GM18526 (cell line): ENCODE measurements around the gene GALNT7.

Source experiments
- POLR2A ChIP-seq: IDR thresholded peaks from 3 replicates; pipeline ENCODE4 v1.6.1; 2011; ENCODE audit not compliant: insufficient read length; ENCODE audit errors: extremely low read depth

Gene GALNT7

GRCh38 chr4:173208420-173208819 lies 39.8 kb downstream of the GALNT7 start:
- TF ChIP-seq POLR2A = no peak

- no peak for TF ChIP-seq POLR2A
Observed at GRCh38 chr4:173211222-173211621, 42.6 kb downstream of the GALNT7 start.

GRCh38 chr4:173211838-173212237 lies 43.2 kb downstream of the GALNT7 start:
- TF ChIP-seq POLR2A = no peak

- TF ChIP-seq POLR2A = no peak
Observed at GRCh38 chr4:173212379-173212778, 43.8 kb downstream of the GALNT7 start.

GRCh38 chr4:173213296-173213695 lies 44.7 kb downstream of the GALNT7 start:
- no peak for TF ChIP-seq POLR2A

GRCh38 chr4:173214231-173214630 lies 45.6 kb downstream of the GALNT7 start:
- no peak for TF ChIP-seq POLR2A

GRCh38 chr4:173214661-173215060 lies 46.0 kb downstream of the GALNT7 start:
- TF ChIP-seq POLR2A = no peak

- TF ChIP-seq POLR2A = no peak
Observed at GRCh38 chr4:173217075-173217474, 48.5 kb downstream of the GALNT7 start.

- TF ChIP-seq POLR2A = no peak
Observed at GRCh38 chr4:173217727-173218126, 49.1 kb downstream of the GALNT7 start.

GRCh38 chr4:173218411-173219125 lies 50.0 kb downstream of the GALNT7 start:
- TF ChIP-seq POLR2A = no peak

GRCh38 chr4:173223743-173224142 lies 55.1 kb downstream of the GALNT7 start:
- TF ChIP-seq POLR2A = no peak

- no peak for TF ChIP-seq POLR2A
Observed at GRCh38 chr4:173226401-173226888, 57.8 kb downstream of the GALNT7 start.

GRCh38 chr4:173227756-173228155 lies 59.1 kb downstream of the GALNT7 start:
- TF ChIP-seq POLR2A = no peak

GRCh38 chr4:173230062-173230461 lies 61.5 kb downstream of the GALNT7 start:
- TF ChIP-seq POLR2A = no peak

- no peak for TF ChIP-seq POLR2A
Observed at GRCh38 chr4:173231916-173232315, 63.3 kb downstream of the GALNT7 start.

GRCh38 chr4:173233857-173234256 lies 65.2 kb downstream of the GALNT7 start:
- TF ChIP-seq POLR2A = no peak

GRCh38 chr4:173235050-173235449 lies 66.4 kb downstream of the GALNT7 start:
- TF ChIP-seq POLR2A = no peak
